Activated CD4-positive, alpha-beta T cell treated with anti-CD3 and anti-CD28 coated beads, Interleukin-2, amount 10 ng/mL, durations not matched to agents 24 days and 14 days (primary cell): ENCODE results near the gene HEMK1. TPM values are rescaled to one million over a fixed set of nuclear protein-coding genes. Genes with fewer than 3 reads are reported as not detected.

Experiments
- DNase-seq: peaks from one replicate; pipeline ENCODE4 v3.0.0; 2022
- H3K27ac Mint-ChIP-seq: one replicate; pipeline ENCODE4 v1.8.0; 2022; ENCODE audit warnings: mild to moderate bottlenecking, mixed read lengths
- H3K27me3 Mint-ChIP-seq: one replicate; pipeline ENCODE4 v1.8.0; 2022; ENCODE audit warnings: mixed read lengths
- H3K36me3 Mint-ChIP-seq: one replicate; pipeline ENCODE4 v1.8.0; 2022; ENCODE audit warnings: low read depth, mild to moderate bottlenecking, mixed read lengths
- H3K4me1 Mint-ChIP-seq: one replicate; pipeline ENCODE4 v1.8.0; 2021; ENCODE audit warnings: mixed read lengths
- H3K4me3 Mint-ChIP-seq: one replicate; pipeline ENCODE4 v1.8.0; 2022; ENCODE audit warnings: mild to moderate bottlenecking, moderate library complexity, mixed read lengths
- H3K9me3 Mint-ChIP-seq: one replicate; pipeline ENCODE4 v1.8.0; 2021; ENCODE audit warnings: mixed read lengths
- intact Hi-C: fragments of 100-400 bp; cut with micrococcal nuclease; formaldehyde crosslinking; loops from one replicate; pipeline ENCODE4 v1.15.1; 2023
- total RNA-seq: library from RNA; stranded (reverse); gene quantifications from 2 replicates; pipeline ENCODE4 v1.2.3, GENCODE V29; 2022

Gene HEMK1
- total RNA-seq, 1 donor from 2014 or later: 66.0 TPM

DNA sequence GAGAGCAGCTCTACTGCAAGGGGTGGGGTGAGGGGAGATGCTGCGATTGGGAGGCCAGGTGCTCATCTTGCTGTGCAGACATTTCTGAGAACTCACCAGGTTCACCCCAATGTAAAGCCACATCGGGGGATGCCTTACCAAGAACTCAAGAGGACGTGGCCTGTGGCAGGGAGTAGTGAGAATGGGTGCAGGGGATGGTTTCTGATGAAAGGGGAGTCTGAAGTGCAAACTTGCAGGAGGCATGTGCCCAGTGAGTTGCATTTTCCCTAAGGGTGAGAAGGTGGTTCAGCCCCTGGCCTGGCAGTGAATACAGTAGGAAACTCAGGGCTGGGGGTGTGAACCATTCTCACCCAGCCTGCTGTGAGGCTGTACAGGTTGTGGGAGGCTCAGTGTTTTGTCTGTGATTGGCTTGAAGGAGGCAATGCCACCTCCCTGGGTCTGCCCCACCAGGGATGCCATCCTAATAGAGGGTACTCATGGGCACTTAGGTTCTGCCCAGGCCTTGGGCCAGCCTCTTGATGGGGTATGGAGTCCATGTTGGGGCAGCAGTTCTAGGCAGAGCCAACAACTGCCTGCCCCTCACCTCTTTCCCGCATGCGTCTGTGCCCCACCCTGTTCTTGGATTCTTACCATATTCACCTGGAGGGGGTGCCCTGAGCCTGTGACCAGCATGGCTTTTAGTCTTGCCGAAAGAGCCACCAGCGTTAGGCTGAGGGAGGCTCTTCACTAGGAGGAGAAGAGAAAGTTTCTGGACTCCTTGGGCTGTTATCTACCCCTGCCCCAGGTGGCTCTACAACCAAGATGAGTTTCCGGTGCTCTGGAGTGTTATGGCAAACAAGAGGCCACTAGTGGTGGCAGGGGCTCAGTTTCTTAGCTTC, 4.5 kb downstream of the HEMK1 start:
- Mint-ChIP-seq H3K4me1 (peaks cover 73% of the 10 kb centered on the region), H3K27me3 (no peaks in the 10 kb centered on the region), H3K36me3 (peaks cover 59% of the 10 kb centered on the region), H3K9me3 (no peaks in the 10 kb centered on the region), H3K27ac (peak overlapping the region; percentile 99), H3K4me3 (peak overlapping the region; percentile 98)
- intact Hi-C loops: loop anchor here (1.0 to 5.0 kb wide), 4 partner anchors 14 to 811 kb away; partner anchors contain the start of gene MANF
- peak; percentile 96 for DNase-seq

DNA sequence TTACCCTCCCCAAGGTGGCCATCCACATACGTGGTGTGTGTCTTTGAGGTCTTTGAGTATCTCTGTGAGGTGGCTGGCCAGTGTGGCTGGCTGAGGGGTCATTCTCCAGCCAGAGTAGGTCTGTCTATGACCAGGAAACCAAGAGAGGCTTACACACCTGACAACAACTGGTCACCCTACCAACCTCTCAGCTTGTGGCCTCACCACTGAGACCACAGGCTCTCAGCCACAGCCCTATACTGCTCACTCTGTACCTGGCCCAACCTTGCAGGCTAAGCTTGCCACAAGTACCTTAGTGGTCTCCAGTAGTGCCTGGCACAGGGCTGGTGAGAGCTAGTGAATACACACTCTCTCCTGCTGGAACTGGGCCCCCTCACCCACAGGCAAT, 5.1 kb downstream of the HEMK1 start:
- Mint-ChIP-seq H3K9me3 (no peaks in the 10 kb centered on the region), H3K27me3 (no peaks in the 10 kb centered on the region), H3K27ac (peak overlapping the region; percentile 99), H3K36me3 (peaks cover 64% of the 10 kb centered on the region), H3K4me1 (peaks cover 77% of the 10 kb centered on the region), H3K4me3 (peak overlapping the region; percentile 98)
- intact Hi-C loops: loop anchor here (5.0 kb wide), 1 partner anchor 393 kb away; no protein-coding TSS in a partner anchor
- DNase-seq: peak; percentile 81

DNA sequence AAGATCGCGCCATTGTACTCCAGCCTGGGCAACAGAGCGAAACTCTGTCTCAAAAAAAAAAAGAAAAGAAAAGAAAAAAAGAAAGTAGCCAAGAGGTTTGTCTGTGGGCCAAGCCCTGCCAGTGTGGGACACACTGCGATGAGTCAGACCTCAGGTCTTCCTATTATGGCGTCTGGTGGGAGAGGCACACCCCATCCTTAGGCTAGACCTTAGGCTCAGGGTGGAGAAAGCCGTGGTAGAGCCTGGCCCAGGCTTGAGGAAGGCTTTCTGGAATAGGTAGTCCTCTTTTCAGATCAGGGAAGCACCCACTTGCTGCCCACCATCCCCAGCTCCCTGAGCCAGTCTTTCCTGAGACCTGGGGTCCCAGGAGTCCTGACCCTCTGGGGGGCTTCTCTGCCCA, 6.0 kb downstream of the HEMK1 start:
- intact Hi-C loops: no loop called here
- peaks cover 61% of the 10 kb centered on the region for H3K36me3 Mint-ChIP-seq
- H3K27me3 Mint-ChIP-seq: no peaks in the 10 kb centered on the region
- no peak for DNase-seq
- peak overlapping the region; percentile 99 for H3K27ac Mint-ChIP-seq
- peak overlapping the region; percentile 98 for H3K4me3 Mint-ChIP-seq
- no peaks in the 10 kb centered on the region for H3K9me3 Mint-ChIP-seq
- peaks cover 79% of the 10 kb centered on the region for H3K4me1 Mint-ChIP-seq

DNA sequence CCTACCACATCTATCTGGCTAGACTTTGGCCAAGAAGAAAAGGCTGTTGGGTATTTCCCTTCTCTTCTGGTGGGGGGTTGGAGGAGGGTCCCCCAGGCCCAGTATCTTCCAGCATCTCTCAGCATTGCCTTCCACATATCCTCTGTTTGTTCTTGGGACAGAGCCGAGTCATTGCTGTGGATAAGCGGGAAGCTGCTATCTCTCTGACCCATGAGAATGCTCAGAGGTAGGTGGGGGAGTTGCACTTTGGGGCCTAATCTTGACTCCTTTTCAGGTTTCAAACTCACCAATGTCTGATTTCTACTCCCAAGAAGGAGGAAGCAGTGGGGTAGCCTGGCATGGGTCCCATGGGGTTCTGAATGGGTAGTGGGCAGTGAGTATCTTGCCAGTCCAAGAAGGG, 8.0 kb downstream of the HEMK1 start:
- Mint-ChIP-seq H3K36me3 (peaks cover 61% of the 10 kb centered on the region), H3K27me3 (no peaks in the 10 kb centered on the region), H3K9me3 (no peaks in the 10 kb centered on the region), H3K4me3 (no peak overlapping the region), H3K27ac (peak overlapping the region; percentile 74), H3K4me1 (peaks cover 76% of the 10 kb centered on the region)
- intact Hi-C loops: no loop called here
- DNase-seq: no peak

DNA sequence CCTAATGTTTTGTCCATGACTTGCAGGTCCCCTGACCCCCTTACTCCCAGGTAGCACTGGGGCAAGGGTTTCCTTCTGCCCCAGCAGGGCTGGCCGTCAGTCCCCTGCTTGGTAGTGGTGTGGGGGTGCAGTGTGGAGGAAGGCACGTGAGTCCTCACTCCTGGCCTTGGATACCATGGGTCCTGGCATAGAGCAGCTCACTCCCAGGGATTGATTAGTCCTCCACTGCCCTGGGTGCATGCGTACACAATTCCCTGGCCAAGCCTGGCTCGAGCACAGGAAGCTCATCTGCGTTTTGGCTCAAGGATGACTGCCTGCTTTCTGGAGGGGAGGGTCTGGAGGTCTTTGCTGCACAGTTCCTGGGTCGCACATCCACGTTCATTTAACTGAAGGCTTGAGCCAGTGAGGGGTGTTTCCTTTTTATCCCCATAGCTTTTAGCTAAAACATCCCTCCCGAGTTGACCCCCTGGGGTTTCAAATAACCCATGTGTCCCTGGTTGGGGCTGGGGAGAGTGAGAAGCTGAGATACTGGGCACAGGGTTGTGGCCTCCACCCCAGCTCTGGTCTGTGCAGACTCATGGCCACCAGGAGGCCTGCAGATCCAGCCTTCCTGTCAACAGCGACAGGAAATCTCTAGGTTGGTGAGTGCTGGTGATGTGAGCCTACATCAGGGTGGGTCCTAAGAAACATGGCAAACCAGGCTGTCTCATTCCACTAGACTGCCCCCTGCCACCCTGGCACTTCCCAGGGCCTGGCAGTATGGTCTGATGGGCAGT, 11.5 kb downstream of the HEMK1 start:
- Mint-ChIP-seq H3K36me3 (peaks cover 77% of the 10 kb centered on the region), H3K27ac (peak overlapping the region; percentile 80), H3K27me3 (no peaks in the 10 kb centered on the region), H3K4me1 (peaks cover 74% of the 10 kb centered on the region), H3K4me3 (no peak overlapping the region), H3K9me3 (no peaks in the 10 kb centered on the region)
- intact Hi-C loops: no loop called here
- DNase-seq: peak; percentile 75

DNA sequence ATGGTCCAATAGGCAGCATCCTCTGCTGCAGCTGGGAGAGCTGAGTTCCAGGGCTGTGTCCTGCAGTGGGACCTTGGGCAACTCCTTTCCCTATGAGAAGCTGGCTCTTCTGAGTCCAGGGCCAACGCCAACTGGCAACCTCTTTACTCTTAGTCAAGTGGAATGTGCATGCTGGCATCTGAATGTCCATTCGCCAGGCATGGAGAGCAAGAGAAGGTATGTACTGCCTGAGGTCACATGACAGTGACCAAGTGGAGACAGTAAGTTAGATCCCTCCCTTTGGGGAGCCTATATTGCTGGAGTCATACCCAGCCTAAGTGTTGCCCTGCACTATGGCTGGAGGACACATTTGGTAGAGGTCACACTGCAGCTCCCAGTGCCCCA, 12.1 kb downstream of the HEMK1 start:
- DNase-seq: no peak
- Mint-ChIP-seq H3K27ac (peak overlapping the region; percentile 80), H3K27me3 (no peaks in the 10 kb centered on the region), H3K36me3 (peaks cover 72% of the 10 kb centered on the region), H3K9me3 (no peaks in the 10 kb centered on the region), H3K4me1 (peaks cover 71% of the 10 kb centered on the region), H3K4me3 (no peak overlapping the region)
- intact Hi-C loops: no loop called here

DNA sequence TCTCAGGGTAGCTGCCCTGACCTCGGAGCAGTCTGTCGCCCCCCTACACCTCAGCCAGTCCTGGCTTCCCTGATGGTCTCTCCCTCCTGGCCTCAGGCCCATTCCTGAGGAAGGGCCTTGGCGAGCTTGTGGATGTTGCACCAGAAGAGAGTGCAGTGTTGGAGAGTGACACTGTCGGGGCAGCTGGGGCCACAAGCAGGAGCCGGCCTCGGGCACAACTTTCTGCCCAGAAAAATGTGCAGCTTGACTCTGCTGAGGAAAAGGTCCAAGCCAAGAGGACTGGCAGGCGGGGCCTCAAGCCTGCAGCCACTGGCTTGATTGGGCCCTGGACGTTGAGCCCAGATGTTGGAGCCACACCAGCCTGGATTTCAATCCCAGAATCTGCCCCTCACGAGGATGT, 12.8 kb downstream of the HEMK1 start:
- intact Hi-C loops: no loop called here
- Mint-ChIP-seq H3K27ac (peak overlapping the region; percentile 95), H3K36me3 (peaks cover 69% of the 10 kb centered on the region), H3K9me3 (no peaks in the 10 kb centered on the region), H3K4me1 (peaks cover 73% of the 10 kb centered on the region), H3K4me3 (no peak overlapping the region), H3K27me3 (no peaks in the 10 kb centered on the region)
- DNase-seq: no peak

DNA sequence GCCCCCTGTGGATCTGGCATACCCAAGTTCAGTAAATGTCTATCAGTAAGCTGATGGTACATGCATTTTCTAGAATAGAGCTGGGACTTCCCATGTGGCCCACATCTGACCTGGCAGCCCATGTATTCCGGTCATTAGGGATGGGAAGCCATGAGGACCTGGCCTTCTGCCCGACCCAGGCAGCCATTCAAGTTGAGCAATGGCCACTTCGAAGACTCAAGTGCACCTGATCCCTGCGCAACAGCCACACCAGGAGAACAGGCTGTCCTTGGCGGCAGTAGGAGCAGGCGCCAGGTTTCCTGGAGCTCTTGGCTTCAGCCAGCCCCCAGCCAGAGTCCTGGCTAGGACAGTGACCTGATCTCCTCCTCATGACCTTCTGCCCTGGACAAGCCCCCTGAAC, 14.6 kb downstream of the HEMK1 start:
- H3K27me3 Mint-ChIP-seq: no peaks in the 10 kb centered on the region
- intact Hi-C loops: no loop called here
- peak overlapping the region; percentile 95 for H3K27ac Mint-ChIP-seq
- no peaks in the 10 kb centered on the region for H3K9me3 Mint-ChIP-seq
- no peak for DNase-seq
- H3K4me3 Mint-ChIP-seq: no peak overlapping the region
- peaks cover 70% of the 10 kb centered on the region for H3K36me3 Mint-ChIP-seq
- H3K4me1 Mint-ChIP-seq: peaks cover 81% of the 10 kb centered on the region

DNA sequence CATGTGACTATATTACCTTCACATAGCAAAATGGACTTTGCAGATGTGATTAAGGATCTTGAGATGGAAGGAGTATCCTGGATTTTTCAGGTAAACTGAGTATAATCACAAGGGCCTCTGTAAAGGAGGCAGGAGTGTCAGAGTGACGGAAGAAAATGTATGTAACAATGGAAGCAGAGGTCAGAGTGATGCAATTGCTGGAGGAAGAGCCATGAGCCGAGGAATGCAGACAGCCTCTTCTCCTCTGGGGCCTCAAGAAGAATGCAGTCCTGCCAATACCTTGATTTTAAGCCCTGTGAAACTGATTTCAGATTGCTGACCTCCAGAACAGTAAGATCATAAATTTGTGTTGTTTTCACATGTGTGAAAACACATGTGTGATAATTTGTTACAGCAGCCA, 15.1 kb downstream of the HEMK1 start:
- H3K9me3 Mint-ChIP-seq: no peaks in the 10 kb centered on the region
- peaks cover 80% of the 10 kb centered on the region for H3K4me1 Mint-ChIP-seq
- DNase-seq: no peak
- H3K4me3 Mint-ChIP-seq: no peak overlapping the region
- intact Hi-C loops: no loop called here
- H3K27me3 Mint-ChIP-seq: no peaks in the 10 kb centered on the region
- peaks cover 65% of the 10 kb centered on the region for H3K36me3 Mint-ChIP-seq
- peak overlapping the region; percentile 95 for H3K27ac Mint-ChIP-seq

DNA sequence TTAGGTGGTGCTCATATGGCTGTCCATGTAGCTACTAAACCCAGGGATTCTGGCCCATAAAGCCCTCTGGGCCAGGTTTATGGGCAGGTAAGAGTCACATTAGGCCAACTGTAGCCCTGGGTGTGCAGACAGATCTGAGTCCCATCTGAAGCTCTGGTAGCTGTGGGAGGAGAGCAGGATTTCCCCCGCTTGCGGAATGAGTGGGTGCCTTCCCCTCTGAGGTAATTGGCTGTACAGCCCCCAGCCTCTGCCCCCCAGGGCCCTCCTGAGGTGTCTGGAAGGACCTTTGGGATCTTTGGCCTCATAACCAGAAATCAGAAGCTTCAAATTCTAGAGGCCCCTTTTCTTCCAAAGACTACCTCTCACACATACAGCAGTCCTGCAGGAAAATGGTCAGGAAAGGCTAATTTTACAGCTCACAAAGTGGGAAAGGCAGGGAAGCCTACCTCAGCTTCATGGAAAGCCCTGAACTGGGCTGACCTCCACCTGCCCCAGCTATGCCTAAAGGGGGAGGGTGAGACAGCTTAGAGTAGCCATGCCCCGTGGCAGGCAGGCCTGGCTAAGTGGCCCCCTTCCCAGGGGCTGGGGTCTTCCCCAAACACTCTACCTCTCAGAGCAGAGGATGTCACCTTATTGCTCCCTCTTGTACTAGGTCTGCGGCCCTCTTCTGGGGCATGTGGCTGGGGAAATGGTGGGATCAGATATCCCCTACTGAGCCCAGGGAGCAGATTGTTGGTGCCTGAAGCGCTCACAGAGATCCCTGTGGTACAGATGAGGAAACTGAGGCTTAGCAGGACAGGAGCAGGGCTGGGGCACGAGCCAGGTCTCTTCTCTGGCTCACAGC, 16.8 kb downstream of the HEMK1 start:
- peak overlapping the region; percentile 95 for H3K27ac Mint-ChIP-seq
- H3K4me1 Mint-ChIP-seq: peaks cover 76% of the 10 kb centered on the region
- H3K9me3 Mint-ChIP-seq: no peaks in the 10 kb centered on the region
- H3K27me3 Mint-ChIP-seq: no peaks in the 10 kb centered on the region
- H3K4me3 Mint-ChIP-seq: no peak overlapping the region
- no peak for DNase-seq
- H3K36me3 Mint-ChIP-seq: peaks cover 55% of the 10 kb centered on the region
- intact Hi-C loops: no loop called here

DNA sequence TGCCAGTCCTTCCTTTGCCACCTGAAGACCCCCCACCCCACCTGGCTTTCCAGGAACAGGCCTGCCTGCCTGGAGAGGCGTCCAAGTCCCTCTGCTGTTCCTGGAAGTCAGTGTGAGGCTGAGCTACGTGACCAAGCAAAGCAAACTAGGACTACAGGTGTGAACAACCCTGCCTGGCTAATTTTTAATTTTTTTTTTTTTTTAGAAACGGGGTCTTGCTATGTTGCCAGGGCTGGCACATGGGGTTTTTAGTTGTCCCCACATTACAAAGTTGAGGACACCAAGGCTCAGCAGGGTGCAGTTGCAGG, 17.4 kb downstream of the HEMK1 start:
- Mint-ChIP-seq H3K4me3 (no peak overlapping the region), H3K4me1 (peaks cover 75% of the 10 kb centered on the region), H3K27ac (peak overlapping the region; percentile 95), H3K27me3 (no peaks in the 10 kb centered on the region), H3K9me3 (no peaks in the 10 kb centered on the region), H3K36me3 (peaks cover 50% of the 10 kb centered on the region)
- intact Hi-C loops: no loop called here
- DNase-seq: no peak

DNA sequence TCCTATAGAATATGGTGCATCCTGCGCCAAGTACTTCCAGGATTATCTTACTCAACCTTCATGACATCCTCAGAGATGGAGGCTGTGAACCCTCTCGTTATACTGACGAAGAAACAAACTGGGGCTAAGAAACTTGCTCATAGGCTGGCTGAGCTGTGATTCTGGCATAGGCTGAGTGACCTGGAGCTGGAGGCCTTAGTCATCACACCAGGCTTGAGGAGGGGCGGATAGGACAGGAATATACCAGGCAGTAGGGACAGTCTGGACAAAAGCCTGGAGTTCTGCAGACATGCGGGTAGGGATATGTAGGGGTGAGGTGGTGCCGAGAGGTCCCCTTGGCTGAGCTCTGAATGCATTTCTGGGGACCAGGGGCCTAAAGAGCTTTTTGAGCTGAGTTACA, 18.1 kb downstream of the HEMK1 start:
- no peak for DNase-seq
- Mint-ChIP-seq H3K4me3 (peak overlapping the region; percentile 72), H3K4me1 (peaks cover 77% of the 10 kb centered on the region)

DNA sequence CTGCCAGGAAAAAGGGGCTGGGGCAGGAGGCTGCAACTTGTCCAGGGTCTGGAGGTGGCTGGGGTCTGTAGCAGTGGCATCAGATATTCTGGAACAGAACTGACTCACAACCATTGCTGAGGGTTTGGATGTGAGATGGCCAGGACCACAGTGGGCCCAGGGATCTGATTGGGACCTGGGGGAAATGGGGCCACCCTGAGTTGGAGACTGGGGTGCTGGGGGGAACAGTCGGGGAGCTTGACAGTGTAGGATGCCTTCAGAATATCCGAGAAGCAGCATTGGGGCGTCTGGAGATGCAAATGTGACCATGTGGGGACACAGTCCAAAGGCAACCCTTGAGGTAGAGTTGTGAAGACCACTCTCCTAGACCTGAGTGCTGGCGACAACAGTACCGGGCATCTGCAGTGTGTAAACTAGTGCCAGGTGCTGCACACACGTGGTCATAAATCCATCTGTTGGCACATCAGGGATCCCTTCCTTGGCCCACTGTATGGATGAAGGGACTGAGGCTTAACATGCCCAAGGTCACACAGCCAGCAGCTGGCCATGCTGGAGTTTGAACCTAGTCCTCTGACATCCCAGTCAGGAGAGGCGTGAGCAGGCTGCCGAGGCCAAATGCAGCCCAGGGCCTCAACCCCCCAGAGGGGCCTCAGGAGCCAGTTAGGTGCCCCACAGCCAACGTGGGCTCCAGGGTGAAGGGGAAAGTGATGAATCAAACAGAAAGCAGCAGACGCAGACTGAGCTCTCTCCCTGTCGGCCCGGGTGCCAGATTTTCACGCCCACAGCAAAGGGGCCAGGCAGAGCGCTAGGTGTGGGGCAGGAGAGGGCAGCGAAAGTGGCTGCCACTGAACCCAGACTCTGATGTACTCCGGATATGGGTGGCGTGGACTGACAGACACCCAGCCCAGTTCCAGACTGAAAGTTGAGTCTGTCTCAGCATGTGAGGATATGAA, 18.8 kb downstream of the HEMK1 start:
- H3K4me3 Mint-ChIP-seq: peak overlapping the region; percentile 72
- H3K36me3 Mint-ChIP-seq: peaks cover 43% of the 10 kb centered on the region
- H3K27me3 Mint-ChIP-seq: no peaks in the 10 kb centered on the region
- intact Hi-C loops: loop anchor here (1.0 kb wide), 1 partner anchor 15 kb away; no protein-coding TSS in a partner anchor
- peak overlapping the region; percentile 95 for H3K27ac Mint-ChIP-seq
- H3K4me1 Mint-ChIP-seq: peaks cover 79% of the 10 kb centered on the region
- no peaks in the 10 kb centered on the region for H3K9me3 Mint-ChIP-seq
- peak; percentile 89 for DNase-seq

More for the DNA sequence above, 18.1 kb downstream of the HEMK1 start:
- Mint-ChIP-seq H3K27ac (peak overlapping the region; percentile 95), H3K9me3 (no peaks in the 10 kb centered on the region), H3K36me3 (peaks cover 46% of the 10 kb centered on the region), H3K27me3 (no peaks in the 10 kb centered on the region)
- intact Hi-C loops: no loop called here
